SK-N-SH (cell line): ENCODE data around the gene CPOX.

Experiments
- POLR2AphosphoS5 ChIP-seq: IDR thresholded peaks from 2 replicates; pipeline ENCODE4 v1.6.1; 2012; ENCODE audit warnings: low read depth, low read length
- TEAD4 ChIP-seq: IDR thresholded peaks from 2 replicates; pipeline ENCODE4 v1.4.0; 2012; ENCODE audit warnings: mild to moderate bottlenecking, borderline replicate concordance; ENCODE audit not compliant: insufficient read depth

DNA sequence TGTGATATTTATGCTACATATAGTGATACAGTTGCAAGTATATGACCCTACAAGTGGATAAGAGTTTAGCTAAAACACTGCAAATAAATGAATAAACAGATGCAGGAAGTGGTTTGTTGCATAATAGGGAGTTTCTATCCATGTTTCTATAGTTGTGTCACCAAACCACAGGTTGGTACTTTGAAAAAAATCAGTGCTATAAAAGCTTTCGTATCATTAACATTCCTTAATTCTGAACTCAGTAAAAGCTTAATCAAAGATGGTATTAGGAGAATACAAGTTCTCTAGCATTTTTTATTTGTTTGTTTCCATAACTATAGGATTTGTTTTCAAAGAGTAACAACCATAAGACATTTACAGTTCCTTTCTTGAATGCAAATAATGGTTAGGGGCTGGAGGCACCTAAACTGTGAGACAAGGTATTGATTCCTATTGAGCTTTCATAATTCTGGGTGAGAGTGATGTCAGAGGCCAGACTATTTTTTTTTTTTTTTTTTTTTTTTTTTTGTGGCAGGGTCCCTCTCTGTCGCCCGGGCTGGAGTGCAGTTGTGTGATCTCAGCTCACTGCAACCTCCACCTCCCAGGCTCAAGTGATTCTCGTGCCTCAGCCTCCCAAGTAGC, 29.6 kb downstream of the CPOX start:
- no peak for TF ChIP-seq TEAD4
- no peak for TF ChIP-seq POLR2AphosphoS5
